Umbilical cord (tissue), 2 donors: ENCODE data around the gene MAML2. TPM values are rescaled to one million over a fixed set of nuclear protein-coding genes. Genes with fewer than 3 reads are reported as not detected.
"Not testable (repeated sequence)": the region's sequence is repeated elsewhere in the genome, so short reads cannot be mapped to it uniquely, and the experiment has no call there.

Experiments
- DNase-seq: peaks from one replicate; pipeline ENCODE4 v3.0.0-alpha.2; 2015; ENCODE audit warnings: low spot score
- total RNA-seq: library from RNA; depleted of rRNA; stranded (reverse); fragments of >200 nt; gene quantifications from one replicate; pipeline ENCODE4 v1.2.3, GENCODE V29; 2014; ENCODE audit warnings: low replicate concordance; ENCODE audit not compliant: insufficient read depth

The MAML2 gene
- total RNA-seq, 1 donor from 2014 or later, result 17.1 TPM

DNA sequence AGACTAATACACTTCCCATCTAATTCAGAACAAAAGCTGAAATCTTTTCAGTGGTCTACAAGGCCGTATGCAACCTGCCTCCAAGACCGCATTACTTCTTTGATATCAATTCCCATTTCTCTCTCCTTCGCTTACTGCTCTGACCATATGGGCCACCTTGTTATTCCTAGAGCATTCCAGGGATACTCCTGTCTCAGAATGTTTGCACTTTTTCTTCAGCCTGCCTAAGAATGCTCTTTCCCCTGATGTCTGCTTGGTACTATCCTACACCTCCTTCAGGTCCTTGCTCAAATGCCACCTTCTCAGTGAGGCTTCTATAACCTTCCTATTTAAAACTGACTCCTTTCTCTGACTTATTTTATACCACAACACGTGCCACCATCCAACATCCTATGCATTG is 71.2 kb downstream of the MAML2 start:
- no peak for DNase-seq

DNA sequence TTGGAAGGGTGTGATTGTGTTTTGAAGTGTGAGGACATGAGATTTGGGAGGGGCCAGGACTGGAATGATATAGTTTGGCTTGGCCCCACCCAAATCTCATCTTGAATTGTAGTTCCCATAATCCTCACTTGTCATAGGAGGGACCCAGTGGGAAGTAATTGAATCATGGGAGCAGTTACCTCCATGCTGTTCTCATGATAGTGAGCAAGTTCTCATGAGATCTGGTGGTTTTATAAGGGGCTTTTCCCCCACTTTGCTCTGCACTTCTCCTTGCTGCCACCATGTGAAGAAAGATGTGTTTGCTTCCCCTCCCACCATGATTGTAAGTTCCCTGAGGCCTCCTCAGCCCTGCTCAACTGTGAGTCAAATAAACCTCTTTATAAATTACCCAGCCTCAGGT is 71.6 kb downstream of the MAML2 start:
- not testable (repeated sequence) for DNase-seq

DNA sequence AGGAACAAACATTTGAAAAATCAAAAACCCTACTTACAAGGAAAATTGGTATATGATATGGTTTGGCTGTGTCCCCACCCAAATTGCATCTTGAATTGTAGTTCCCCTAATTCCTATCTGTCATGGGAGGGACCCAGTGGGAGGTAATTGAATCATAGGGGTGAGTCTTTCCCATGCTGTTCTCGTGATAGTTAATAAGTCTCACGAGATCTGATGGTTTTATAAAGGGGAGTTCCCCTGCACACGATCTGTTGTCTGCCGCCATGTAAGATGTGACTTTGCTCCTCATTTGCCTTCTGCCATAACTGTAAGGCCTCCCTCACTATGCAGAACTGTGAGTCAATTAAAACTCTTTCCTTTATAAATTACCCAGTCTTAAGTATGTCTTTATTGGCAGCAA is 74.5 kb downstream of the MAML2 start:
- not testable (repeated sequence) for DNase-seq

DNA sequence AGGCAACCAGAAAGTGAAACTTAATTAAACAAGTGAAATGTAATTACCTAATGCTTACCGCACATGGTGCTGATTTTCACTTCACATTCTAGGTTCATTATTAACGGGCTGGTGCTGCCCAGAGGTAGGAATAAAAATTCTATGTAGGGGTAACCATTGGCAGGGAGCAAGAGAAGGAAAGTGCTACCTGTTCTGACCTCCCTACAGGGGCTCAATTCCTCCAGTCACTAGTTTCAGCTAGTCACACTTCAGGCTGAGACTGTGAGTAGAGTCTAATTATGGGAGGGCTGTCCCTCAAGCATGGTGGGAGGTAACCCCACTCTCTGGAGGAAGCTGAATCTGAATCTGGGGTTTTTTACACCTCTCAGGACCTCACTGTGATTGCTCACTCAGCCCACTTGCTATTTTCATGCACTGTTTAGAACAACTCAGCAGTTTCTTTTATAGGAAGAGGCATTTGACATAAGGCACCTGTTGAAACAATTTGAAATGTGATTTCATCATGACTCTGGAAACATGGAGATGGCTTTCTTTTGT is 75.4 kb downstream of the MAML2 start:
- no peak for DNase-seq

DNA sequence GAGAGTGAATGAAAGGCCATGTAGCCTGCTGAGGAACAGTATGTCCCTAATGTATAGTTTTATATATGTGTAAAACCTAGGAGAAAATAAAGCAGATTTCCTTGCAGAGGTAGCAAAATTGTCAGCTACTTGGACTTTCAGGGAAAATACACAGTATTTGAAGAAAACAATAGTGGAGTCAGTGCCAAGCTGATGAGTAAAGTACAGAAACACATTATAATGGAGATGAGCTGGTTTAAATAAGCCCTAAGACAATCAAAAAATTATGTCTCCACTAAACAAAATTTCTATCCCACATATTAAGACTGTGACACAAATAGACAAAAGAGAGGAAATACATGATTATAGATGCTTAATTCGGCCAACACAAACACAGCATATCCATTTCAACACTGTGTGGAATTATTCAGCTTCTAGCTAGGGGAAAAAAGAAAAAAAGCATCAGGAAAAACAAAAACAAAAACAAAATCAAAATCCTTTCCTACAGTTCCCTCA is 75.9 kb downstream of the MAML2 start:
- DNase-seq, result no peak

DNA sequence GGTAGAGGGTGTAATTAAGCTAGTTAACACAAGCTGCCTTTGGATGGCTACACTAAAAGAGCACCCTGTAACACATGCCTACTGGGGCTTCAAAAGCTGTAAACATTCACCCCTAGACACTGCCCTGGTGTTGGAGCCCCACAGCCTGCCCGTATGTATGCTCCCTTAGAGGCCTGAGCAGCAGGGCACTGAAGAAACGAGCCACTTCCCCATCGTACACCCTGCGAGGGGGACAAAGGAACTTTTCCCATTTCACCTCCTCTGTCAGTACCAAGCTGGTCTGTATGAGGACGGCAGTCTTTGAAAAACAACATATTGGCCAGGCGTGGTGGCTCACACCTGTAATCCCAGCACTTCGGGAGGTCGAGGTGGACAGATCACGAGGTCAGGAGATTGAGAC is 77.0 kb downstream of the MAML2 start:
- DNase-seq, result no peak

DNA sequence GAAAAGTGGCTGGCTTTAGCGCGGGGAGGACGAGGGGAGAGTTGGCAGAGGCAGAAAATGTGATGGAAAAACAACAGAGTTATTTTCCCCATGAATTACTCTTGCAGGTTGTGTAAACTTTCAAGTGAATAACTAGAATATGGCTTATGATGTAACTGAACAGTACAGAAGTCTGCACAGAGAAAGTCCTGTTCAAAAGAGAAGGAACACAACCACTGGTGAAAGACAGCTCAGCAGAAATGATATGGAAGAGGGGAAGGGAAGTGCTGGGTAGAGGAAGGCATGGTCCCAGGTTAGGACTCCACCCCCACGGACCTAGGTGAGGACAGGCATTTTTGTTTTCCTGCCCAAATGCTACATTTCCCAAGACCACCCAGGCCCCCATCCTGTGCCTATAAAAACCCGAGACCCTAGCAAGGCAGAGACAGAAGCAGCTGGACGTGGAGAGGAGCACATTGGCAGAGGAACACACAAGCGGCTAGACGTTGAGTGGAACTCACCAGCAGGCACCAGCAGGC is 77.7 kb downstream of the MAML2 start:
- no peak for DNase-seq

DNA sequence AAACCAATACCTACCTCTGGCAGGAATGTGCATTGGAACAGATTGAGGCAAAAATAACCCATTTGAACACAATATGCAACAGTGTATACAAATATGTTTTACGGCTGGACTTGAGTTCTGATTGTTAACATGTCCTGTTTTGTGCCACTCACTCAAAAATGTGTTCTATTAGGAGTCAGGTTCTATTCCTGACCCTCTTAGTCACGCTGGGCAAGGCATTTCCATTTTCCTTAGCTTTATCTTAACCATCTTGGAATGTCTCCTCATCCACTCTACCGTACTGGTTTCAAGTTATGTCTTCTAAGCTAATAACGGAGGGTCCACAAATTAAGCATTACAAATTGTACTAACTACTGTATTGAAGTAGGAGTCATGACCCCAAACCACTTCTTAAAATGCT is 78.6 kb downstream of the MAML2 start:
- DNase-seq, result no peak

DNA sequence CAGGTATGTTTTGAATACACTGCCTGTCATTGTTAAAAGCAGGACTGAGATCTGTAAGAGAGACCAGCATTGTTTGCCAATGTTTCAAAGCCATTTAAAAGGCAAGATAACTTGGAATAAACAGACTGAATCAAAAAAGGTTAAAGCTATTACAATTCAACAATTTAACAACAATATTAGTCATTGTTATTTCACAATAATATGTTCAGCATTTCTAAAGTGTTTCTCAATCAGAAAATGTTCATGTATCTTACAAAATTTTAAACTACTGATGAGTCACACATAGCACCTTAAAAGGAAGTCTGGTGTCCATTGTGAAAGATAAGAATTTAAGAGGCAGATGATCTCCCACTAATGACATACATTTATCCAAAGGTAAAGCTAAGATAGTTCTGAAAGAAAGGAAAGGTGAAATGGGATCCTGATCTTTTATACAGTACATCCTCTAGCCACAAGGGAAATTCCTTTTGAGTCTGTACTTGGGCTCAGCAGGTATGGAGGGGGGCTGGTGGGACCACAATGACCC is 79.7 kb downstream of the MAML2 start:
- no peak for DNase-seq

DNA sequence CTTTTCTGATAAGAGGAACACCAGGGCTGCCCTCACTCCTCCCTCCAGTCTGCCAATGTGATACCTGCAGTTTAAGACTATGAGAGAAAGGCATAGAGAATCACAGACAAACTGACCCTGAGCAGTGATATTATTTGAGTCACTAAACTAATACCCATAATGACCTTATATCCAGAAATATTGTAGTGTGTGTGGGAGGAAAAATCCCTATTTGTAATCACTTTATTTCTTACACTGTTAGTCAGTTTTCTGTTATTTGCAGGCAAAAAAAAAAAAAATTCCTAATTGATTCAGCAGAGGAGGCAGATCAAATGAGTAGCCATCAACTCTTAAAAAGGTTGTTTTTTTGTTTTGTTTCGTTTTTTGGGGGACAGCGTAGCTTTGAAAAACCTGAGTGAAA is 82.5 kb downstream of the MAML2 start:
- DNase-seq, result no peak

DNA sequence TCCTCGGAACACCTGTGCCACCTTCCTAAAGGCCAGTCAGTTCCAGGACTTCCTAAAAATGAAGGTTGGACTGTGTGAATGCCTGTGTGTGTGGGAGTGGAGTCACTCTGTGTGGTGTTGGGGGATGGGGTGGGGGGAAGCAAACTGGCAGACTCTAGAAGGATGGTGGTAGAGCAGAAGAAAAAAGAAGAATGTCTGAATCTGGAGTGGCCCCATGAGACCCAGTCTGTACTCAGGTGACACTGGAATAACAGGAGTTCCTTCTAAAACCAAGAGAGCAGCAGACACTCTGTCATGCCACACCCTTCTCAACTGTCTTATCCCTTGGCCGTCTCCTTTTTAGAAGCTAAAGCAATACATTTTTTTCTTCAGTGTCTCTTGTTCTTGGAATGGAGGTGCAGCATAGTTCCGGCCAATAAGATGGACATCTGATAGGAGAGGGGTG is 82.9 kb downstream of the MAML2 start:
- no peak for DNase-seq

DNA sequence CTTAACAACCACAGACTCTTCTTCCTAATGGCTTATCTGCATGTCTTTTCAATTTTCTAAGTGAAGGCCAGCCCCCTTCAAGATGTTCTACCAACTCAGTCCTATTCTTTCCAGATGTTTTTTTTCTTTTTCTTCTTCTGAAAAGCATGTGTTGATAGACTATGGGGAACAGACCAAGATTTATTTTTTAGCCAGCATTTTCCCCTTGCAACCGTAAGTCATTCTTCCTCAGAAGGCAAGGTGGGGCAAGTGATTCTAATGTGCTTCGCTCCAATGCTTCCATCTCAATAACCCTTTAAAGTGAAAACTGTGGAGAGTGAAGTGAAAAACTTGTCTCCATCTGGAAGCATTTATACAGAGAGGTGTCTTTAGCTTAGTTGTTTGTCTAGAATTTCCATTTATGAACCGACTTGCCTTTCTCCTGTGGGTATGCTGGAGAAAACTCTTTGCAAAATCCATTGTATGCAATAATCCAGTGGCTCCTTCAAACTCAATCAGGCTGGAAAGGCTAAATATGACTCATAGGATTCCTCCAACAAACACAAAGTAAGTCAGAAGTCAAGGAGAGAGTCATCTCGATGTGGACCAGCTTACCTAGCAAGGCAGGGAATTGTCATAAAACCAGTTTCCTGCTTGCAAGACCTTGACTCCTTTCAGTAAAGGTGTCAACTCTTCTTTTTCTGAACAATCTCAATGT is 83.7 kb downstream of the MAML2 start:
- no peak for DNase-seq

DNA sequence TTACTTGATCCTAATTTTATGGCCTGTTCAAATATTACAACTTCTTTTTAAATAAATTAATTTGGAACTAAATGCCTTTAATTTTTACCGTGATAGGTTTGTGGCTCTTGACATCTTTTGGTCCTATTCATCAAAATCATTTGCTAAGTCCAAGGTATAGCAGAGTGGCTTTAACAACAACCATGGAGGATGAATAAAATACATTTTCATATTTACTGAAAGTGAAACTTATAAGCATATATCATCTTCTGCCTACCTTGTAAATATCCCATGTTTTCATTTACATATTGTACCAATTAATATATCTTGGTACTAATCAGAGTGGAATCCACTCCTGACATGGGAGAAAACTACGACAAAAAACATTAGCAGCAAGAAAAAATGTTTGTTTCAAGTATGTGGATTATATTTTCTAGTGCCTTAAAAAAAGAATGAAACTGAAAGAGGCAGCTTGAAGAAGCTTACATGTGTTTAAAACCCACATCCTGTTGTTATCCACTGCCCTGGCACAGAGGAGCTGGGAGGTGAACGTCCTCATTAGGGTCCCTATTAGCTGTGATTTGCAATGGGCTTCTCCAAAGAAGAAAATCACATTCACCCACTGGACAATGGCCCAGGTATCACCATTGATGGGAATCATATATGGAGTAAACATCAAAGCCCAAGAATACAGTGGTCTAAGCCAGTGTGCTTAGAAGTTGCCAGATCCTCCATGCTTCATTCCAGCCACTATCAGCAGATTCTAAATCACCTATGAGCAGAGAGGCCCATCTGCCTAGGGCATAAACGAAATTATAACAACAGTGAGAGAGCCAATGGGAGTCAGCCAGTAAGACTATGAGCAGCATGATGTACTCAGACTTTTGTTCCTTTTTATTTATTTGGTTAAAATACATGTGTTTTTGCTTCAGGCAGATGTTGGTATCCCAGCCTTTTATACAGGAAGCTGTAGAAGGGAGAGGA is 84.7 kb downstream of the MAML2 start:
- peak; percentile 31 for DNase-seq

DNA sequence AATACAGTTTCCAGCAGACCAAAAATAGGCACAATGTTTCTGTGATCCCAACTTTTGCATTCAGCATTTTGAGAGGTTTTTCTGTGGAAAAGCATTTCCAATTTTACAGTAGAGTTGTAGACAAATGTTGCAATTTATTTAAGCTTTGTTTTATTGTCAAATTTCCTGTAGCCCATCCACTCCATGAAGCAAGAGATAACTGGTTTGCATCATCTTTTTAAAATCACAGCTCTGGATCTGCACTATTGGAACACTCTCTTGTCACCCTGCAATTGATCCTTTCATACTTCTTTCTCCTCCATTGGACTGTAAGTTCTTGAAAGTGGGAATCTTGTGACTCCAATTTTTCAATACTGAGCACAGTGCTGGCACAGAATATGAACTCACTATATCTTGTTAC is 86.0 kb downstream of the MAML2 start:
- DNase-seq, result no peak

DNA sequence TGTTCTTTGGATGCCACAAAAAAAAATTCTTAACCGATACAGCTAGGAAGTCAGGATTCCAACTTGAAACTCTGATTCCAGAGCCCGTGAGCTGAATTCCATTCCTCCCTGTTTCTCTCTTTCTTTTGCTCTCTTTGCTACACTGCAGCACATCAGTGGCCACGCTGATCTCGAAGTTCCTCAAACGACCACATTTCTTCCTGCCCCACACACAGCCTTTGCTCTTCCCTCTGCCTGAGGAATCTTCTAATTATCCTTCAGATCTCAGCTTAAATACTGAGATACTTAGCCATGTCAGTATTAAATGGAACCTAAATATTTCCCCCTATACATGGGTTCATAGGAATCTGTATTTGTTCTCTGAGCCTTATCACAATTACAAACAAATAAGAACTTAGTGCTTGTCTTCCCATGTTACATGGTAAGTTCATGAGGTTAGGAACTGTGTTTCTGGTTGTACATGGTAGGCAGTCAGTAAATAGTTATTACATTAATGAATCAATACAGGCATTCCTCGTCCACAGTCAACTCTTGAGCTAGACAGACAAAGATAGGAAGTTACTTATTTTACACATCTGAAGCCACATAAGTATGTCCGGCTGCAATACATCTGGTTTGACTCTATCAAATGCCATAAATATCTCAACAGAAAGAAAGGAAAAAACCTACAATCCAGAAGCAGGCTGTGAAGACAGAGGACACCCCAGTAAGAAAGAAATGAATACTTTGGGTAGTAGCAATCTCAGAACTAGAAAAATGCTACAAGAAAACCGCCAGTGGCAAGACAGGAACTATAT is 86.6 kb downstream of the MAML2 start:
- DNase-seq, result peak; percentile 52

DNA sequence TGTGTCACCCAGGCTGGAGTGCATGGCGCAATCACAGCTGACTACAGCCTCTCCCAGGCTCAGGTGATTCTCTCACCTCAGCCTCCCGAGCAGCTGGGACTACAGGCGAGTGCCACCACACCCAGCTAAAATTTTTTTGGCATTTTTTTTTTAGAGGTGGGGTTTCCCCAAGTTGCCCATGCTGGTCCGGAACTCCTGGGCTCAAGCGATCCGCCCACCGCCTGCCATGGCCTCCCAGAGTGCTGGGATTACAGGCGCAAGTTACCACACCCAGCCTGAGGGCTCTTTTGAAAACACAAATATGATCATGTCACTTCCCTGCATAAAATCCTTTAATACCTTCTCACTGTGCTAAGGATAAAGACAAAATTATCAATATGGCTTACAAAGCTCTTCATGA is 88.1 kb downstream of the MAML2 start:
- DNase-seq, result no peak

DNA sequence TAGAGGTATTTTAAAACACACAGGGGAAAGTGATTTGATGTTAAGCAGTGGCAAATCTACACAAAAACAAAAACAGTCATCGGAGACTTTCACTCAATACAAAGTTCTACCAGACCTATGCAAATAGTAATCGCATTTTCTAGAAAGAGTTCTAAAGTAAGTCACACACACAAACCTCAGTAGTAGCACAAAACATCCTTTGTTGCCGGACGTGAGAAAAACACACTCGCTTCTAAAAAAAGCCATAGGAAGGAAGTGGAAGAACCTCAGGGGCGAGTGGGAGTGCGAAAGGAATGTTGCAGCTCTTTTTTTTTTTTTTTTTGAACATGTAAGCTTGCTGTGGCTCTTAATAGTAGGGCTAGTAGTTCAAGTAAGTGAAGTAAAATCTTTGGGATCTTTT is 88.9 kb downstream of the MAML2 start:
- peak; percentile 37 for DNase-seq

DNA sequence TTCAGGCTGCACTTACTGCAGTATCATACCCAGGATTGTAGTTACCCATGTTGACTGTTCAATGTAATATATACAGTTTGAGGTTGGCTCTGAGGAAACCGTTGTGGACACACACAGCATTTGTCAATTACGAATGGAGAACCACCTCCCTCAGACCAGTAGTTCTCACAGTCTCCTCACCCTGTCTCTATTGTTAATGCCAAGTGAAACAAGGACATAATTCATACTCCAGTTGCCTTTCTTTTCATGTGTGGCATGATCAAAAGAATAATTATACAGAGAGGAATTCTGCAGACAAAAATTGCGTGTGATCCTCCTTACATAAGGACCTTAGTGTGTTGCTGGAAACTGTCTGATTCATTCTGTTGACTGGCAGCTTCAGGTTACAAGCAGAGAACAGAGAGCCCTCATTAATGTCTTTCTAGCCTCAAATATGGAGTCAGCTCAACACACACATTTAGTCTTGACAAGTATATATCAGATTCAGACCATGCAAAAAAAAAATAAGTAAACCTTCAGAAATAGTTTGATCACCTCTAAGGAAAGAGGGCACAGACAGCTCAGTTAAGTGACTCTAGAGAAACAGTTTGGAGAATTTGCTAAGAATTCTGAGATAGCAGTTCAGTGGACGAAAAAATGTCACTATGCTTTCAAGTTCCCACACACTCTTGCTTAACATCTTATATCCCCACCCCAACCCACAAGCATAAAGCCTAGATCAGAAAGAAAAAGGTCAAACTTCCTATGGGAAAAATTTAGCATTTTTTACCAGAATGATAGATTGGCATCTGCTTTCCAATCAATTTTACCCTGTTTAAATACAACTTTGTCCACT is 96.1 kb downstream of the MAML2 start:
- DNase-seq, result no peak

DNA sequence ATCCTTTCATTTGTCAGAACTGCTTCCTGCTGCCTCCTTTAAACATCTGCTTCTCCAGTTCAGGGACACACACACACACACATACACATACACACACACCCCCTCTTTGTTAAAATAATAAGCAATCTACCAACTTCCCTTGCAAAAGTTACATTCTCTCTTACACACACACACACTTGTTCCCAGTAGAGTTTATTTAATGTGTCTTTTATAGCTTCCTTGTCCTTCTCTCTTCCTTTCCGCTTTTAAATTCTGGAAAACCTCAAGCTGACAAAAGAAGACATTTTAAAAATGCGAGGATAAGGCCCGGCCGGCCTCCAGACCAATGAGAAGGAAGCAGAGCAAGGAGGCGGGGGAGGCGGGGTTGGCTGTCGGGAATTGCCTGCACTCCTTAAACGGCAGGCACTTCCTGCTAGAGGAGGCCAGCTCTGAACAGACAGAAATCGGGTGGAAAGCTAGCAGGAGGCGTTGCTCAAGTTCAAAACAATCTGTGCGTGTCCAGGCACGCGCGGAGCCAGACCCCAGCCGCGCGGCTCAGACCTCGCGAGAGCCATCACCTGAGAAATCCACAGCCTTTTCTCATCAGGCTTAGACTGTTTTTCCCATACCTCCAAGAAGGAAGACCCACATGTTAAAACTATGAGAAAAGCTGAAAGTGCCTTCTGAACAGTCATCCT is 99.9 kb downstream of the MAML2 start:
- peak; percentile 99 for DNase-seq
